SW480 (cell line): Measurements from ENCODE around the gene KCNMA1.

Experiments used
- DNase-seq: peaks from one replicate; pipeline ENCODE4 v3.0.0-alpha.2; 2016; ENCODE audit warnings: low spot score

Gene KCNMA1

GRCh38 chr10:77177589-77177988 lies 460.0 kb downstream of the KCNMA1 start:
- DNase-seq = no peak

- no peak for DNase-seq
Observed at GRCh38 chr10:77177161-77177560, 460.4 kb downstream of the KCNMA1 start.

GRCh38 chr10:77176232-77176631 lies 461.4 kb downstream of the KCNMA1 start:
- no peak for DNase-seq

GRCh38 chr10:77175631-77176222 lies 461.9 kb downstream of the KCNMA1 start:
- no peak for DNase-seq

GRCh38 chr10:77173615-77174461 lies 463.8 kb downstream of the KCNMA1 start:
- peak; percentile 92 for DNase-seq

GRCh38 chr10:77172086-77172485 lies 465.5 kb downstream of the KCNMA1 start:
- no peak for DNase-seq

GRCh38 chr10:77168861-77169260 lies 468.7 kb downstream of the KCNMA1 start:
- DNase-seq = peak; percentile 97

GRCh38 chr10:77168161-77168560 lies 469.4 kb downstream of the KCNMA1 start:
- DNase-seq = peak; percentile 80

GRCh38 chr10:77165445-77166208 lies 472.0 kb downstream of the KCNMA1 start:
- peak; percentile 73 for DNase-seq

GRCh38 chr10:77164616-77165311 lies 472.8 kb downstream of the KCNMA1 start:
- no peak for DNase-seq

- peak; percentile 74 for DNase-seq
Observed at GRCh38 chr10:77163670-77164348, 473.8 kb downstream of the KCNMA1 start.

GRCh38 chr10:77162697-77163096 lies 474.9 kb downstream of the KCNMA1 start:
- DNase-seq = no peak

GRCh38 chr10:77160679-77161078 lies 476.9 kb downstream of the KCNMA1 start:
- DNase-seq = peak; percentile 82

GRCh38 chr10:77159538-77160110 lies 478.0 kb downstream of the KCNMA1 start:
- no peak for DNase-seq

GRCh38 chr10:77158666-77159065 lies 478.9 kb downstream of the KCNMA1 start:
- DNase-seq = no peak

- DNase-seq = no peak
Observed at GRCh38 chr10:77157248-77158019, 480.2 kb downstream of the KCNMA1 start.

GRCh38 chr10:77156406-77156879 lies 481.2 kb downstream of the KCNMA1 start:
- DNase-seq = no peak

GRCh38 chr10:77152256-77152655 lies 485.4 kb downstream of the KCNMA1 start:
- DNase-seq = no peak

- DNase-seq = no peak
Observed at GRCh38 chr10:77151408-77151807, 486.2 kb downstream of the KCNMA1 start.

GRCh38 chr10:77149706-77150105 lies 487.9 kb downstream of the KCNMA1 start:
- no peak for DNase-seq
